Mesendoderm (in vitro differentiated cells): ENCODE measurements around the gene C11orf98.
"Not testable (repeated sequence)": the region's sequence is repeated elsewhere in the genome, so short reads cannot be mapped to it uniquely, and the experiment has no call there.

Experiments
- DNase-seq: peaks from one replicate; pipeline ENCODE4 v3.0.0; 2013
- H2AK5ac ChIP-seq: 2 replicates; pipeline ENCODE4 v1.6.1; 2013; ENCODE audit warnings: low read length, inconsistent platforms
- H2BK120ac ChIP-seq: 2 replicates; pipeline ENCODE4 v1.6.1; 2013; ENCODE audit warnings: low read depth, mild to moderate bottlenecking, low read length, moderate library complexity, mixed read lengths
- H2BK15ac ChIP-seq: replicated peaks from 2 replicates; pipeline ENCODE4 v1.6.1; 2013; ENCODE audit warnings: low read depth, mild to moderate bottlenecking, moderate library complexity
- H2BK5ac ChIP-seq: 2 replicates; pipeline ENCODE4 v1.6.1; 2013; ENCODE audit warnings: low read length, inconsistent platforms
- H3K18ac ChIP-seq: 2 replicates; pipeline ENCODE4 v1.6.1; 2013; ENCODE audit warnings: mild to moderate bottlenecking, low read length, mixed read lengths
- H3K23ac ChIP-seq: one replicate; pipeline ENCODE4 v1.6.1; 2013; ENCODE audit warnings: low read length
- H3K27ac ChIP-seq: 2 replicates; pipeline ENCODE4 v1.5.1; 2013; ENCODE audit warnings: low read depth, mild to moderate bottlenecking, inconsistent platforms, low read length, moderate library complexity
- H3K27me3 ChIP-seq: 2 replicates; pipeline ENCODE4 v1.6.1; 2013; ENCODE audit warnings: low read length, control low read depth, mild to moderate bottlenecking, inconsistent platforms; ENCODE audit not compliant: insufficient read depth, poor library complexity
- H3K36me3 ChIP-seq: 2 replicates; pipeline ENCODE4 v1.6.1; 2013; ENCODE audit warnings: low read length, inconsistent platforms; ENCODE audit not compliant: control insufficient read depth, insufficient read depth
- H3K4ac ChIP-seq: one replicate; pipeline ENCODE4 v1.6.1; 2013; ENCODE audit warnings: low read depth, mild to moderate bottlenecking, low read length, moderate library complexity
- H3K4me1 ChIP-seq: 2 replicates; pipeline ENCODE4 v1.6.1; 2013; ENCODE audit warnings: low read depth, low read length, inconsistent platforms; ENCODE audit not compliant: control insufficient read depth
- H3K4me2 ChIP-seq: 2 replicates; pipeline ENCODE4 v1.6.1; 2013; ENCODE audit warnings: low read length
- H3K4me3 ChIP-seq: 2 replicates; pipeline ENCODE4 v1.5.1; 2013; ENCODE audit warnings: mild to moderate bottlenecking, low read length
- H3K56ac ChIP-seq: one replicate; pipeline ENCODE4 v1.6.1; 2013; ENCODE audit warnings: low read length
- H3K79me1 ChIP-seq: 2 replicates; pipeline ENCODE4 v1.6.1; 2013; ENCODE audit warnings: low read length, inconsistent platforms
- H3K79me2 ChIP-seq: 2 replicates; pipeline ENCODE4 v1.6.1; 2013; ENCODE audit warnings: mild to moderate bottlenecking, low read length; ENCODE audit not compliant: control insufficient read depth, insufficient read depth
- H3K9ac ChIP-seq: 2 replicates; pipeline ENCODE4 v1.6.1; 2013; ENCODE audit warnings: low read length, inconsistent platforms
- H4K5ac ChIP-seq: one replicate; pipeline ENCODE4 v1.6.1; 2013; ENCODE audit warnings: low read length
- H4K8ac ChIP-seq: one replicate; pipeline ENCODE4 v1.6.1; 2013; ENCODE audit warnings: low read depth, mild to moderate bottlenecking, control low read depth, low read length, moderate library complexity
- WGBS: extraction: QIAGEN DNeasy Blood & Tissue Kit; methylation state at CpG from one replicate; pipeline ENCODE4 v1.1.7; 2013; ENCODE audit warnings: low lambda C conversion rate, missing lambda C conversion rate; ENCODE audit not compliant: insufficient coverage; ENCODE audit errors: extremely low coverage; 5-methylcytosine and 5-hydroxymethylcytosine counted together

C11orf98 gene

GRCh38 chr11:62621567-62622470 lies 43.2 kb downstream of the C11orf98 start, which contains the start of gene B3GAT3:
B3GAT3 (minus strand) TSS chr11:62621986; CDS start chr11:62621947, 39 bp downstream.
- peaks cover 2% of the 10 kb centered on the region for H3K4me1 ChIP-seq
- no CpG with 5 or more reads among the region's 77 CpGs for WGBS
- H3K27me3 ChIP-seq: no peaks in the 10 kb centered on the region
- peak within 1 kb of the TSS; percentile 94 for H3K4me3 ChIP-seq
- H2BK5ac ChIP-seq: peak within 1 kb of the TSS; percentile 56
- no peak within 1 kb of the TSS for H4K5ac ChIP-seq
- no peak within 1 kb of the TSS for H2BK15ac ChIP-seq
- H2AK5ac ChIP-seq: peak within 1 kb of the TSS; percentile 7
- peak within 1 kb of the TSS; percentile 14 for H4K8ac ChIP-seq
- peak within 1 kb of the TSS; percentile 86 for H3K18ac ChIP-seq
- no peaks in the 10 kb centered on the region for H3K79me2 ChIP-seq
- peak; percentile 99 for DNase-seq
- no peaks in the 10 kb centered on the region for H3K79me1 ChIP-seq
- peak within 1 kb of the TSS; percentile 29 for H2BK120ac ChIP-seq
- H3K23ac ChIP-seq: no peak within 1 kb of the TSS
- H3K36me3 ChIP-seq: peaks cover 15% of the 10 kb centered on the region
- H3K56ac ChIP-seq: peak within 1 kb of the TSS; percentile 96
- H3K9ac ChIP-seq: peak within 1 kb of the TSS; percentile 98
- H3K4ac ChIP-seq: peak within 1 kb of the TSS; percentile 77
- H3K4me2 ChIP-seq: peak within 1 kb of the TSS; percentile 53
- H3K27ac ChIP-seq: peak within 1 kb of the TSS; percentile 85

DNA sequence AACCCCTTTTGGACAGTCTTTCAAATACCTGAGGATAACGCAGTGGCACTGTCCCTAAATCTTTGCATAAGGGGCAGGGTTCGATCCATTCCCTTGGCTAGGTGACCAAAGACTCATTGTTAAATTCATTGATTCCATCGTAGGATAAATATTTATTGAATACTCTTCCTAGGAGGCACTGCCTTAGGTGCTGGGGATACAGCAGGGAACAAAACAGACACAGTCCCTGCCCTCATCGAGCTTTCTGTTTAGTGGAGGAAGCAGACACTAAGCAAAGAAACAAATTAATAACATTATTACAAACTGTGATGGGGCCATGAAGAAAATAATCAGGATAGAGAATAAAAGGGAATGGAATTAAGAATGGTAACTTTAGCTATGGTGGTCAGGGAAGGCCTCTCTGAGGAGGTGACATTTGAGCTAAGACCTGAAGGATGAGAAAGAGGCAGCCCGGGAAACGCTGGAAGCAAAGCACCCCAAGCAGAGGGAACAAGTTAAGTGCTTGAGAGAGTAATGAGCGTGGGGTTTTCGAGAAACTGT lies 43.9 kb downstream of the C11orf98 start:
- H3K79me2 ChIP-seq: no peaks in the 10 kb centered on the region
- peak overlapping the region; percentile 53 for H3K4me2 ChIP-seq
- DNase-seq: no peak
- peak overlapping the region; percentile 85 for H3K27ac ChIP-seq
- peaks cover 2% of the 10 kb centered on the region for H3K4me1 ChIP-seq
- no peak overlapping the region for H2BK15ac ChIP-seq
- H2AK5ac ChIP-seq: peak overlapping the region; percentile 7
- peak overlapping the region; percentile 77 for H3K4ac ChIP-seq
- H3K18ac ChIP-seq: peak overlapping the region; percentile 86
- no peak overlapping the region for H4K5ac ChIP-seq
- no peak overlapping the region for H3K23ac ChIP-seq
- peak overlapping the region; percentile 94 for H3K4me3 ChIP-seq
- H3K79me1 ChIP-seq: no peaks in the 10 kb centered on the region
- H3K9ac ChIP-seq: peak overlapping the region; percentile 98
- no CpG with 5 or more reads among the region's 8 CpGs for WGBS
- no peak overlapping the region for H2BK120ac ChIP-seq
- H3K56ac ChIP-seq: peak overlapping the region; percentile 96
- no peak overlapping the region for H4K8ac ChIP-seq
- no peaks in the 10 kb centered on the region for H3K27me3 ChIP-seq
- peaks cover 12% of the 10 kb centered on the region for H3K36me3 ChIP-seq
- peak overlapping the region; percentile 56 for H2BK5ac ChIP-seq

- not testable (repeated sequence) for H3K27me3 ChIP-seq, H2BK120ac ChIP-seq, H3K4me1 ChIP-seq, H3K18ac ChIP-seq, H3K9ac ChIP-seq, H3K36me3 ChIP-seq, H3K4me3 ChIP-seq, H2BK15ac ChIP-seq, H3K79me1 ChIP-seq, H2BK5ac ChIP-seq, H3K79me2 ChIP-seq, H3K27ac ChIP-seq, H3K4me2 ChIP-seq, H3K56ac ChIP-seq, H3K23ac ChIP-seq, H2AK5ac ChIP-seq, H4K8ac ChIP-seq, H4K5ac ChIP-seq, H3K4ac ChIP-seq, DNase-seq
- no CpG with 5 or more reads among the region's 14 CpGs for WGBS
Measured at GRCh38 chr11:62616957-62617356, 48.1 kb downstream of the C11orf98 start.

- no peaks in the 10 kb centered on the region for H3K79me1 ChIP-seq
- H3K27ac ChIP-seq: no peak overlapping the region
- H3K4me3 ChIP-seq: no peak overlapping the region
- H2BK120ac ChIP-seq: no peak overlapping the region
- no peak overlapping the region for H3K4me2 ChIP-seq
- H2BK5ac ChIP-seq: no peak overlapping the region
- H3K56ac ChIP-seq: peak overlapping the region; percentile 2
- no peaks in the 10 kb centered on the region for H3K27me3 ChIP-seq
- no peaks in the 10 kb centered on the region for H3K36me3 ChIP-seq
- no peaks in the 10 kb centered on the region for H3K79me2 ChIP-seq
- H2BK15ac ChIP-seq: no peak overlapping the region
- no peak overlapping the region for H3K18ac ChIP-seq
- H4K8ac ChIP-seq: no peak overlapping the region
- no peak overlapping the region for H3K23ac ChIP-seq
- DNase-seq: no peak
- no peak overlapping the region for H3K4ac ChIP-seq
- H2AK5ac ChIP-seq: no peak overlapping the region
- no peak overlapping the region for H3K9ac ChIP-seq
- H4K5ac ChIP-seq: no peak overlapping the region
- no CpG with 5 or more reads among the region's 7 CpGs for WGBS
- H3K4me1 ChIP-seq: peaks cover 6% of the 10 kb centered on the region
Measured at GRCh38 chr11:62615521-62615920, 49.5 kb downstream of the C11orf98 start.

- H2BK15ac ChIP-seq: no peak overlapping the region
Measured at GRCh38 chr11:62614275-62614674, 50.7 kb downstream of the C11orf98 start.

More at GRCh38 chr11:62614275-62614674, 50.7 kb downstream of the C11orf98 start:
- H4K8ac ChIP-seq: no peak overlapping the region
- H2BK5ac ChIP-seq: no peak overlapping the region
- H3K36me3 ChIP-seq: no peaks in the 10 kb centered on the region
- peak; percentile 82 for DNase-seq
- H3K18ac ChIP-seq: no peak overlapping the region
- no peak overlapping the region for H3K23ac ChIP-seq
- H3K27me3 ChIP-seq: no peaks in the 10 kb centered on the region
- no peaks in the 10 kb centered on the region for H3K79me2 ChIP-seq
- H3K4me2 ChIP-seq: no peak overlapping the region
- H4K5ac ChIP-seq: no peak overlapping the region
- H2AK5ac ChIP-seq: no peak overlapping the region
- WGBS: no CpG with 5 or more reads among the region's 8 CpGs
- H3K56ac ChIP-seq: peak overlapping the region; percentile 71
- peaks cover 6% of the 10 kb centered on the region for H3K4me1 ChIP-seq
- no peak overlapping the region for H2BK120ac ChIP-seq
- no peak overlapping the region for H3K4ac ChIP-seq
- H3K79me1 ChIP-seq: no peaks in the 10 kb centered on the region
- H3K27ac ChIP-seq: peak overlapping the region; percentile 71
- H3K9ac ChIP-seq: peak overlapping the region; percentile 55
- no peak overlapping the region for H3K4me3 ChIP-seq
